ENCODE data around the gene GRIK2.
A peak's percentile ranks its signal among the peaks of the same experiment; 100 is the strongest.

The GRIK2 gene

GRCh38 chr6:101883505-101883904, 490.0 kb downstream of the GRIK2 start:
- no peak for DNase-seq (ENCODE audit: low read depth)

- DNase-seq (ENCODE audit: low read depth): no peak
Measured at GRCh38 chr6:101887532-101887931, 494.0 kb downstream of the GRIK2 start.

GRCh38 chr6:101907356-101908217, 514.1 kb downstream of the GRIK2 start:
- DNase-seq (ENCODE audit: low read depth): no peak

DNA sequence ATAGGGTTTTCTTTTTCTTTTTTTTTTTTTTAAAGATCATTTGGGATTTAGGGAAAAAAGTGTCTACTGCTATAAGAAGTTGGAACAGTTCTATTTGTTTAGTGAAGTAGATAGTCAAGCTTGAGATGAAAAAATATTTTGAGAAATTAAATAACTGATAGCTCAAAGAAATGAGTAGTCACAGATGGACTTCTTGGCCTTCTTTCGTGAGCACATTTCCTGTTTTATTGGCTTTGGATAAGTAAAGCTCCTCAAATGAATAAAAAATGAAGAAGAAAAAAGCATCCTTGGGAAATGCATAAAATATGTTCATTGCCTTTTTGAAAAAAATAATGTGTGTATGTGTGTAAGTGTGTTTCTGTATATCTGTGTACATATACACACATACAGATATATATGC, 515.9 kb downstream of the GRIK2 start:
- no peak for DNase-seq (ENCODE audit: low read depth)

GRCh38 chr6:101912311-101912710, 518.8 kb downstream of the GRIK2 start:
- no peak for DNase-seq (ENCODE audit: low read depth)

GRCh38 chr6:101918471-101918870, 525.0 kb downstream of the GRIK2 start:
- no peak for DNase-seq (ENCODE audit: low read depth)

GRCh38 chr6:101921829-101922450, 528.4 kb downstream of the GRIK2 start:
- DNase-seq (ENCODE audit: low read depth): no peak

GRCh38 chr6:101926149-101926925, 532.8 kb downstream of the GRIK2 start:
- DNase-seq (ENCODE audit: low read depth): peak; percentile 34

DNA sequence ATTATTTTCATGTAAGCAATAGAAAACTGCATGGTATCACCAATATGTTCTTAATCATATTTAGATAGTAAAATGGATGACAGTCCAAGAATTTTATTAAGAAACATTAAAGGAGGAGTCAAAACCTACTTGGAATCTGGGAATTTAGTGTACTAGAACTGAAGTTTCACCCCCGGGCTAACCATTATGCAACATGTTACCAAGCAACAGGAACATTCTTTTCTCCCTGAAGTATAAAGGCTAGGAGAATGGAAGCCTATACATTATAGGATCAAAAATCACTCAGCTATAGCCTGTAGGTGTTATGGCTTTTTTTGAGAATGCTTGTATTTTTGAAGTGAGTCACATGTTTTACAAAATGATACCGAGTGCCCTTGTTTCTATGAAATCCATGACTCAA, 538.3 kb downstream of the GRIK2 start:
- peak; percentile 1 for DNase-seq (ENCODE audit: low read depth)

- no peak for DNase-seq (ENCODE audit: low read depth)
Measured at GRCh38 chr6:101932704-101933103, 539.2 kb downstream of the GRIK2 start.

GRCh38 chr6:101935732-101936131, 542.2 kb downstream of the GRIK2 start:
- peak; percentile 8 for DNase-seq (ENCODE audit: low read depth)

DNA sequence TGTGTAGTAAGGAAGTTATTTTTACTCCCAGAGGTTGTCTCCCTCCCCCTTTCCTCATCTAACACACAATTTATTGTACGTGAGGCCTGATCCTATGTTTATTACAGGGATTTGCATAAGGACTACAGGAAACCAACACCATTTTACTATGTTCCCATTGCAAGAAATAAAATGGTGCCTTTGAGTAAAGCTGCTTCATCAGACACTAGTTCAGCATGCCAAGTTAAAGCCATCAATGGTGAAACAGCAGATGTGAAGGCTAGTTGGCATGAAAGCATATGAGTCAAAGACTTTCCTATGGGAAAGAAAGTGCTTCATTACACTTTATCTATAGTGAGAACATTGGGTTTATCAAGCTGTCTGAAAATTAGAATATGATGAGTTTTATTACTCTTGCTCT, 543.0 kb downstream of the GRIK2 start:
- DNase-seq (ENCODE audit: low read depth): no peak

DNA sequence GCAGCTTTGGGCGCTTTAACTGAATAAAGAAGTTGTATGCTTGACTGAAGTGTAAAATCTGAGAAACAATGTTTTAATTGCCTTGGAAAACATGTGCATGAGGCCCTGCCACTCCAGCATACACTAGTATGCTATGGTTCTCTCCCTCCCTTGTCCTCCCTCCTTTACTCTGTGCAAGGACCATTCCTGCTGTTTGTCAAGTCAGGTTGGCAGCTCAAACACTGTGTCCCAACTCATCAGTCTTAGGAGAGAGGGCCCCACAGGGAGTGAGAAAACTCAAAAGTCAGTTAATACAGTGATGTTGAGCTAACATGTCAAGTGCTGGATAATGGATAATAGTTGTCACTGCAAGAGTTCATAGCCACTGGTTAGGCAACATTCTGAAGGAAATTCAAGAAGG, 543.6 kb downstream of the GRIK2 start:
- no peak for DNase-seq (ENCODE audit: low read depth)

DNA sequence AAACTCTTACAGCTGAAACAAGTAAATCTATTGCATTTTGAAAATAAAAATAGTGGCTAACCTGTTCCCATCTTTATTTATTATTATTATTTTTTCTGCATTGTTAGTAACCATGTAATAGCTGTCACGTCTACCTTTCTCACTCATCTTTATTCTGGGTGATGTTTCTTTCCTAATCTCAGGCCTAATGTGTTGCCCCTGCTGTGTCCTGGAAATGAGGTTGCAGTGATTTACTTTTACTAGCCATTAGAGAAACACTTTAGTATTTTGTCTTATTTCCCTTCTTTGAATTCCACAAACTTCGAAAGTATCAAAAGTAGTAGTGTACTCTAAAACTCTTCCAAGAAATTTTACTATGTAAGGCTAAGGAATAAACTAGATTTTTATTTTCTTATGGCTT, 546.9 kb downstream of the GRIK2 start:
- no peak for DNase-seq (ENCODE audit: low read depth)

DNA sequence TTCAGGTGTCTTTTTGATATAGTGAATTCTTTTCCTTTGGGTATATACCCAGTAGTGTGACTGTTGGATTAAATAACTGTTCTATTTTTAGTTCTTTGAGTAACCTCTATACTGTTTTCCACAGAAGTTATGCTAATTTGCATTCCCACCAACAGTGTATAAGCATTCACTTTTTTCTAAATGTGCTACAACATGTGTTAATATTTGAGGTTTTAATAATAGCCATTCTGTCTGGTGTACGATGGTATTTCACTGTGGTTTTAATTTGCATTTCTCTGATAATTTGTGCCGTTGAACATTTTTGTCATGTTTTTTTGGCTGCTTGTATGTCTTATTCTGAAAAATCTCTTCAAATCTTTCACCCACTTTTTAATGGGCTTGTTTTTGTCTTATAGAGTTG, 563.5 kb downstream of the GRIK2 start:
- no peak for DNase-seq (ENCODE audit: low read depth)

GRCh38 chr6:101961357-101961756, 567.8 kb downstream of the GRIK2 start:
- DNase-seq (ENCODE audit: low read depth): no peak

GRCh38 chr6:101980924-101981323, 587.4 kb downstream of the GRIK2 start:
- DNase-seq (ENCODE audit: low read depth): no peak

- DNase-seq (ENCODE audit: low read depth): no peak
Measured at GRCh38 chr6:101986476-101986875, 593.0 kb downstream of the GRIK2 start.

GRCh38 chr6:101992286-101992685, 598.8 kb downstream of the GRIK2 start:
- no peak for DNase-seq (ENCODE audit: low read depth)

DNA sequence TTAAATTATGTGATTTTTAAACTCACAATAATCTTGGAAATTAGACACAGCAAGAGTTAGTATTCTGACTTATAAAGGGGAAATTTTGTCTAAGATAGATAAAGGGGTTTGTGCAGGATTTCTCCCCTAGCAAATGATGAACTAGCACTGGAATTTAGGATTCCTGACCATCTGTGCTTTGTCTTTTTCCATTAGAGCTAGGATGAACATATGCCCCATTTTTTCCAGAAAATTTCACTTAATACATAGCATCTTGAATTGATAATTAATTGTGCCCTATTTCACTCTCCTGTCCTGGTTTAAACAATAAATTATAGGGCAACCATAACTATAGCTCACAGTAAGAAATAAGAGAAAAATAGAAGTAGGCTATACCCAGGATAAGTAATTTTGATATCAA, 601.0 kb downstream of the GRIK2 start:
- no peak for DNase-seq (ENCODE audit: low read depth)

DNA sequence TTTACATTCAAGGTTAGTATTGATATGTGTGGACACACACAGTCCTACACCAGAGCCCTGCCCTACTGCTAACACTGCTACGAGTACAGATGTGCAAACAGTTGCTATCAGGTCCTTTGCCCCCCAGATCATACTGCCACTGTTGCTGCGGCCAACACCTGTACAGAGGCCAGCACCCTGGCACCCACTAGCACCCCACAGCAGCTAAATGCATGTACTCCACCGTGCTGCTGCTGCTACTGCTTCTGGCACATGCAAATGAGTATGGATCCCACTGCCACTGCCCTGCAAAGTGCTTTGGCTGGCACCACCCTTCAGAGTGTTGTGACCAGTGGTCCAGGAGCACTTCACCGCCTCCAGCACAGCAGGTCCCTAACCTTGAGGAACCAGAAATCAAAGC, 621.9 kb downstream of the GRIK2 start:
- DNase-seq (ENCODE audit: low read depth): no peak

DNA sequence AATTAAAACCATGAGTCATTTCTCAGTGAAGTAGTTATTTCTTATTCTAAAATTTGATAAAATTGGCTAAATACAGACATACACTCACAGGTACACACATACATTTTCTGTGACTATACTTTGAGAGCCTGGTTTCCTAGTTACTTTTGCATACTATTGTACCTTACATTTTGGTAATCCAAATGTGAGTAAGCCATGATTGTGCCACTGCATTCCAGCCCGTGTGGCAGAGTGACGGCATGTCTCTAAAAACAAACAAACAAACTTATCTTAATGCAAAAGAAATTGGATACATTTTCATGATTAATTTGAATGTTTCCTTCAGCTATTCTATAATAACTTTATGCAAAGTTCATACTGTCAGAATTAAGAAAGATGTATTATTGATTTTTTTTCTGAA, 628.8 kb downstream of the GRIK2 start:
- no peak for DNase-seq (ENCODE audit: low read depth)

GRCh38 chr6:102022803-102023202, 629.3 kb downstream of the GRIK2 start:
- DNase-seq (ENCODE audit: low read depth): no peak
